Thyroid gland (tissue), 4 donors: ENCODE results near the gene KPNA2. TPM values are rescaled to one million over a fixed set of nuclear protein-coding genes. Genes with fewer than 3 reads are reported as not detected.
"Not testable (repeated sequence)": the region's sequence is repeated elsewhere in the genome, so short reads cannot be mapped to it uniquely, and the experiment has no call there.

ENCODE experiments used
- DNase-seq, 2 donors: peaks; one replicate each; pipeline ENCODE4 v3.0.0-alpha.2; 2019
- H3K27ac ChIP-seq, 3 donors: fragments of 200-600 bp; sonication (generic); 1 replicate in 2 of 3; 2 replicates in 1 of 3; pipeline ENCODE4 v1.5.1; 2016 to 2019; ENCODE audit warnings: mild to moderate bottlenecking in 1 of 3, moderate library complexity in 1 of 3
- H3K27me3 ChIP-seq: fragments of 200-600 bp; sonication (generic); one replicate; pipeline ENCODE4 v1.5.1; 2019
- H3K36me3 ChIP-seq, 2 donors: fragments of 200-600 bp; sonication (generic); one replicate each; pipeline ENCODE4 v1.5.1; 2016 to 2019
- H3K4me1 ChIP-seq, 2 donors: fragments of 200-600 bp; sonication (generic); one replicate each; pipeline ENCODE4 v1.5.1; 2017 to 2019
- H3K4me3 ChIP-seq, 3 donors: fragments of 200-600 bp; sonication (generic); replicated peaks in 1 of 3; 1 replicate in 2 of 3; 2 replicates in 1 of 3; pipeline ENCODE4 v1.5.1; 2016; ENCODE audit warnings: mild to moderate bottlenecking in 1 of 3
- H3K9me3 ChIP-seq: fragments of 200-600 bp; sonication (generic); one replicate; pipeline ENCODE4 v1.5.1; 2017
- POLR2A ChIP-seq, 2 donors: fragments of 450-650 bp; IDR thresholded peaks; one replicate each; pipeline ENCODE4 v1.6.1; 2017; ENCODE audit warnings: antibody characterized with exemption in 2 of 2, mild to moderate bottlenecking in 2 of 2, moderate library complexity in 1 of 2
- WGBS, 2 donors: methylation state at CpG; one replicate each; pipeline ENCODE4 v1.1.5; 2017; 5-methylcytosine and 5-hydroxymethylcytosine counted together
- intact Hi-C: fragments of 100-400 bp; cut with DNase I; formaldehyde crosslinking; loops from one replicate; pipeline ENCODE4 v1.15.1; 2023
- total RNA-seq, 4 donors: library from RNA; depleted of rRNA; stranded (reverse); fragments of >200 nt; gene quantifications; one replicate each; pipeline ENCODE4 v1.2.3, GENCODE V29; 2016
- TF ChIP-seq, protein P1 (sequence below), 6 experiments: fragments of 200-600 bp in 3 of 6; fragments of 450-650 bp in 3 of 6; sonication (generic) in 3 of 6; IDR thresholded peaks; one replicate each; pipeline ENCODE4 v1.5.1; 2016 to 2019; ENCODE audit warnings: antibody characterized with exemption in 6 of 6, mild to moderate bottlenecking in 2 of 6, inconsistent platforms in 1 of 6, moderate library complexity in 1 of 6

Gene KPNA2
- total RNA-seq, 4 donors from 2014 or later = 13.3 to 25.8 (median 17.5) TPM

DNA sequence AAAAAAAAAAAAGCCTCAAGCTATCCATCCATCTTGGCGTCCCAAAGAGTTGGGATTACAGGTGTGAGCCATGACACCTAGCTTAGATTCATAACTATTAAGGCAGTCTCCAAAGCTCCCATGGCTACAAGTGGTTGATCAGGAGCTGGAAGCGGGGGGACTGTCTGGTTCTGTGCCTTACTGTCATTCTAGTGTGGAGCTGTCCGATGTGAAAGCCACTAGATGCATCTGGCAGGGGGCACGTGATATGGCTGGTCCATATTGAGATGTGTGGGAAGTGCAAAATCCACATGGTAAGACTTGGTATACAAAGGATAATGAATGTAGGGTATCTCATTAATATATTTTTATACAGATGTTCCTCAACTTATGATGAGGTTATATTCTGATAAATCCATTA is 38.7 kb downstream of the KPNA2 start:
- DNase-seq = no peak
- no peak overlapping the region for H3K27ac ChIP-seq
- no peaks in the 10 kb centered on the region for H3K36me3 ChIP-seq
- intact Hi-C loops = no loop called here
- no peak overlapping the region for H3K4me3 ChIP-seq
- no peaks in the 10 kb centered on the region for H3K27me3 ChIP-seq
- TF ChIP-seq, protein P1, sequence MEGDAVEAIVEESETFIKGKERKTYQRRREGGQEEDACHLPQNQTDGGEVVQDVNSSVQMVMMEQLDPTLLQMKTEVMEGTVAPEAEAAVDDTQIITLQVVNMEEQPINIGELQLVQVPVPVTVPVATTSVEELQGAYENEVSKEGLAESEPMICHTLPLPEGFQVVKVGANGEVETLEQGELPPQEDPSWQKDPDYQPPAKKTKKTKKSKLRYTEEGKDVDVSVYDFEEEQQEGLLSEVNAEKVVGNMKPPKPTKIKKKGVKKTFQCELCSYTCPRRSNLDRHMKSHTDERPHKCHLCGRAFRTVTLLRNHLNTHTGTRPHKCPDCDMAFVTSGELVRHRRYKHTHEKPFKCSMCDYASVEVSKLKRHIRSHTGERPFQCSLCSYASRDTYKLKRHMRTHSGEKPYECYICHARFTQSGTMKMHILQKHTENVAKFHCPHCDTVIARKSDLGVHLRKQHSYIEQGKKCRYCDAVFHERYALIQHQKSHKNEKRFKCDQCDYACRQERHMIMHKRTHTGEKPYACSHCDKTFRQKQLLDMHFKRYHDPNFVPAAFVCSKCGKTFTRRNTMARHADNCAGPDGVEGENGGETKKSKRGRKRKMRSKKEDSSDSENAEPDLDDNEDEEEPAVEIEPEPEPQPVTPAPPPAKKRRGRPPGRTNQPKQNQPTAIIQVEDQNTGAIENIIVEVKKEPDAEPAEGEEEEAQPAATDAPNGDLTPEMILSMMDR (IDR thresholded peaks at IDR 0.05) = no peak
- no peak for TF ChIP-seq POLR2A (IDR thresholded peaks at IDR 0.05)
- H3K4me1 ChIP-seq = peaks cover 0 to 4% of the 10 kb centered on the region in 2 donors
- no peaks in the 10 kb centered on the region for H3K9me3 ChIP-seq
- 91 to 97% methylated on average over 4 of the region's 4 CpGs for WGBS, 2 donors

DNA sequence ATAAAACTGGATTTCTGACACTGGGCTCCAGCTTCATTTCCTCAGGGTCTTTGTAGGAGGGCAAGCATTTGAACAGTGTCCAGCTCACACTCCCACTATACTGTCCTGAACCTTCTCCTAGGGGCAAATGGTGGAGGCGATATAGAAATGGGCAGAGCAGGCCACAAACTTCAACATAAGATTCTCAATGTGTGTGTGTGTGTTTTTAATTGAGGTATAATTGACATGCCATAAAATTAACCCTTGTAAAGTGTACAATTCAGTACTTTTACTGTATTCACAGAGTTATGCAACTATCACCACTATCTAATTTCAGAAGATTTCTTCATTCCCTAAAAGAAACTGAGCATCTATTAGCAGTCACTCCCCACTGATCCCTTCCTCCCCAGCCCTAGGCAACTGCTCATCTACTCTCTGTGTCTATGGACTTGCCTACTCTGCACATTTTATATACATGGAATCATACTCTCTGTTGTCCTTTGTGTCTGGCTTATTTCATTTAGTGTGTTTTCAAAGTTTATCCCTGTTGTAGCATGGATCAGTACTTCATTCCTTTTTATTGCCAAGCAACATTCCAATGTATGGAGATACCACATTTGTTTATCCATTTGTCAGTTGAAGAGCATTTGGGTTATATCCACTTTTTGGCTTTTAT is 40.5 kb downstream of the KPNA2 start:
- H3K27ac ChIP-seq, H3K27me3 ChIP-seq, DNase-seq, H3K36me3 ChIP-seq, intact Hi-C loops, H3K4me1 ChIP-seq, H3K4me3 ChIP-seq, H3K9me3 ChIP-seq: not testable (repeated sequence)
- WGBS, 2 donors = 86 to 92% methylated on average over 1 of the region's 1 CpG

DNA sequence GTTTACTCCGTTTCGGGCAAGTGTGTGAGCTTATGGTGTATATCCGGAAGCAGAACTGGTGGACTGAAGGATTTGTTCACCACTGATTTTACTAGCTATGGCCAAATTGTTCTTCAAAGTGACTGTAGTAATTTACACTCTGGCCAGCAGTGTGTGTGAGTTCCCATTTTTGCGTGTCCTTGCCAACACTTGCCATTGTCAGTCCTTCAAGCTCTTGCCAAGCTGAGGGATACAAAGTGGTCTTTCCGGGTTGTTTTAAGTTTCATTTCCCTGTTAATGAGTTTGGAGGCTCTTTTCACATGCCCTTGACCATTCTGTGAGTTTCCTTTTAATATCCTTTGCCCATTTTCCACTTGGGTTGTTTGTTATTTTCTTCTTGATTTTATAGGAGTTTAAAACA is 42.0 kb downstream of the KPNA2 start:
- DNase-seq, H3K27me3 ChIP-seq, H3K4me1 ChIP-seq, H3K27ac ChIP-seq, H3K4me3 ChIP-seq, H3K9me3 ChIP-seq, intact Hi-C loops, H3K36me3 ChIP-seq: not testable (repeated sequence)
- 64 to 80% methylated on average over 5 of the region's 5 CpGs for WGBS, 2 donors

DNA sequence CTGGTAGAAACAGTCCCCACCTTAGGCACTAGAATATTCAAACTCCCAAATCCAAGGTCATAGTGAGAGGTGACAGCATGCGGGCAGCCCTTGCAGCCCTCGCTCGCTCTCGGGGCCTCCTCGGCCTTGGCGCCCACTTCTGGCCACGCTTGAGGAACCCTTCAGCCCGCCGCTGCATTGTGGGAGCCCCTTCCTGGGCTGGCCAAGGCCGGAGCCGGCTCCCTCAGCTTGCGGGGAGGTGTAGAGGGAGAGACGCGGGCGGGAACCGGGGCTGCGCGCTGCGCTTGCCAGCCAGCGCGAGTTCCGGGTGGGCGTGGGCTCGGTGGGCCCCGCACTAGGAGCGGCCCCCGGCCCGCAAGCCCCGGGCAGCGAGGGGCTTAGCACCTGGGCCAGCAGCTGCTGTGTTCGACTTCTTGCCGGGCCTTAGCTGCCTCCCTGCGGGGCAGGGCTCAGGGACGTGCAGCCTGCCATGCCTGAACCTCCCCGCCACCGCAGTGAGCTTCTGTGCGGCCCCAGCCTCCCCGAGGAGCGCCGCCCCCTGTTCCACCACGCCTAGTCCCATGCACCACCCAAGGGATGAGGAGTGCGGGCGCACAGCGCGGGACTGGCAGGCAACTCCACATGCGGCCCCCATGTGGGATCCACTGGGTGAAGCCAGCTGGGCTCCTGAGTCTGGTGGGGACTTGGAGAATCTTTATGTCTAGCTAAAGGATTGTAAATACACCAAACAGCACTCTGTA is 45.0 kb downstream of the KPNA2 start:
- Histone ChIP-seq H3K36me3 (no peaks in the 10 kb centered on the region), H3K27ac (no peak overlapping the region), H3K9me3 (no peaks in the 10 kb centered on the region), H3K4me3 (no peak overlapping the region), H3K27me3 (no peaks in the 10 kb centered on the region), H3K4me1 (no peaks in the 10 kb centered on the region)
- 96% methylated on average over 15 to 24 of the region's 46 CpGs for WGBS, 2 donors
- intact Hi-C loops = no loop called here
- TF ChIP-seq POLR2A (IDR thresholded peaks at IDR 0.05) = no peak
- TF ChIP-seq, protein P1 (IDR thresholded peaks at IDR 0.05) = no peak
- DNase-seq = no peak

- H3K27me3 ChIP-seq, DNase-seq, H3K9me3 ChIP-seq, intact Hi-C loops, H3K36me3 ChIP-seq, H3K27ac ChIP-seq, H3K4me3 ChIP-seq, H3K4me1 ChIP-seq: not testable (repeated sequence)
- WGBS, 2 donors = 89 to 93% methylated on average over 13 of the region's 13 CpGs
Observed at GRCh38 chr17:68081305-68082265, 46.0 kb downstream of the KPNA2 start.

- intact Hi-C loops = no loop called here
- Histone ChIP-seq H3K27me3 (no peaks in the 10 kb centered on the region), H3K36me3 (no peaks in the 10 kb centered on the region), H3K27ac (no peak overlapping the region), H3K4me3 (no peak overlapping the region), H3K4me1 (peaks cover 6 to 15% of the 10 kb centered on the region in 2 donors), H3K9me3 (no peaks in the 10 kb centered on the region)
- TF ChIP-seq POLR2A (IDR thresholded peaks at IDR 0.05) = no peak
- TF ChIP-seq, protein P1 (IDR thresholded peaks at IDR 0.05) = no peak
- 70 to 74% methylated on average over 7 of the region's 7 CpGs for WGBS, 2 donors
- DNase-seq = no peak
Observed at GRCh38 chr17:68085771-68086381, 50.3 kb downstream of the KPNA2 start.

DNA sequence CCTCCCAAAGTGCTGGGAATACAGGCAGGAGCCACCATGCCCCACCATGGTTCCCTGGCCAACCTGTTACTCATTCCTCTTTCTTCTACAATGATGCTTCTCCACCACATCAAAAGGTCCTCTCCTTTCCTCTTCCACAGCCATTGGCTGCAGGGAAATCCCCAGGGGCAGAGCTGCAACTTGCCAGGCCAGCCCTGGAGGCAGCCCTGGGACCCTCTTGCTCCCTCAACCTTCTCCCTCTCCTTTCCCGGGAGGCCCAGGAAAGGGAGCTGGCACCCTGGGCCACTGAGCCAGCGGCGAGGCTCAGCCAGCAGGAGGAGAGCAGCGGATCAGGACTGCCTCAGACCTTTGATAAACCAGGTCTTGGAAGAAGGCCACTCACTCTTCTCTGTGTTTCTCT is 51.1 kb downstream of the KPNA2 start:
- H3K27me3 ChIP-seq, intact Hi-C loops, H3K27ac ChIP-seq, DNase-seq, H3K4me3 ChIP-seq, H3K9me3 ChIP-seq, H3K36me3 ChIP-seq: not testable (repeated sequence)
- peaks cover 6 to 15% of the 10 kb centered on the region in 2 donors for H3K4me1 ChIP-seq
- 66 to 78% methylated on average over 4 of the region's 4 CpGs for WGBS, 2 donors

GRCh38 chr17:68087131-68087623 is 51.6 kb downstream of the KPNA2 start:
- H3K4me3 ChIP-seq, H3K27ac ChIP-seq, H3K27me3 ChIP-seq, H3K9me3 ChIP-seq, DNase-seq, intact Hi-C loops, H3K36me3 ChIP-seq: not testable (repeated sequence)
- 46 to 55% methylated on average over 9 of the region's 11 CpGs for WGBS, 2 donors
- peaks cover 6 to 15% of the 10 kb centered on the region in 2 donors for H3K4me1 ChIP-seq
